ENCODE data around the gene PCDH10.

The PCDH10 gene

DNA sequence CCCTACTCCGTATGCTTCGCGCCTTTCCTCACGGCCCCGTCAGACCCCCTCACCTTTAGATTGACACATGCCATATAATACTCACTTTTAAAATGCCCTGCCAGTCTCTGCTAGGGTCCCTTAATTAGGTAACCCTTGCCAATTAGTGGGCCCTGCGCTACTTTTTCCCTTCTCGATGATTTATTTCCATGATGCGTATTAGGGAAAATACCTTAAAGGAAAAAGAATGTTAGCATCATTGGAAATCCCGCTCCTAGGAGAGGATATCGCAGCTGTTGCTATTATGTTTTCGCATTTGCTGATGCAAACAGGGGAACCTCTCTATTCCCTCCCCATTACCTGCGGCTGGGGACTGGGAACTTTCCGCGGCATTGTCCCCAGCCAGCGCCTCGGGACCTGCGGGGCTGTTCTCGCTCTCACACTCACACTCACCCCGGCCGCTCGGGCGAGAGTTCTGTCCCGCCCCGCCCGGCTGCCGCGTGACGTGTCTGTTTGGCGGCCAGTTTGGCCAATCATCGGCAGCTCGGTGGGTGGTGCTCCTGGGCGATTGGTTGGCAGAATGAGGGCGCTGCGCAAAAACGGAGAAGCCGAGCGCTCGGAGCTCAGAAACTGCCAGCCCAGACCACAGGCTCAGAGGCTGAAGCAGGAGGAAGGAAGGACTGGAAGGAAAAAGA is at the start of gene PCDH10:
TSS of gene PCDH10 (plus strand) at position 605 of the 674 bp plus-strand sequence. CDS start 847 bp downstream, outside the sequence.
- no peaks in the 10 kb centered on the region for H3K27me3 ChIP-seq (ENCODE audit: low read depth, low read length)
- H3K4me3 ChIP-seq (ENCODE audit: low read length), result no peak within 1 kb of the TSS
- H3K9me3 ChIP-seq (ENCODE audit: insufficient read depth, low read length), result peaks cover 32% of the 10 kb centered on the region; the same call in 1 of the 2 replicates
- no peaks in the 10 kb centered on the region for H3K4me1 ChIP-seq (ENCODE audit: low read length)
- no peak within 1 kb of the TSS for H3K4me2 ChIP-seq (ENCODE audit: low read length)
- H3K79me2 ChIP-seq (ENCODE audit: low read length), result no peaks in the 10 kb centered on the region
- no peak within 1 kb of the TSS for H3K9ac ChIP-seq (ENCODE audit: low read length)
- no peaks in the 10 kb centered on the region for H4K20me1 ChIP-seq (ENCODE audit: insufficient read depth, low read length)
- no peaks in the 10 kb centered on the region for H3K36me3 ChIP-seq (replicated peaks; ENCODE audit: low read depth, low read length)
- no peak within 1 kb of the TSS for H2AFZ ChIP-seq (ENCODE audit: low read depth, low read length)
- H3K27ac ChIP-seq (ENCODE audit: low read length), result no peak within 1 kb of the TSS
- TF ChIP-seq CTCF (IDR thresholded peaks at IDR 0.05; ENCODE audit: low read depth, low read length), result no peak
- no peak for TF ChIP-seq EZH2phosphoT487 (IDR thresholded peaks at IDR 0.05; ENCODE audit: low read depth)

- Histone ChIP-seq H3K4me2 (ENCODE audit: low read length) (no peak overlapping the region), H3K27me3 (ENCODE audit: low read depth, low read length) (no peaks in the 10 kb centered on the region), H2AFZ (ENCODE audit: low read depth, low read length) (no peak overlapping the region), H3K9ac (ENCODE audit: low read length) (no peak overlapping the region), H3K79me2 (ENCODE audit: low read length) (no peaks in the 10 kb centered on the region), H4K20me1 (ENCODE audit: insufficient read depth, low read length) (no peaks in the 10 kb centered on the region), H3K4me1 (ENCODE audit: low read length) (no peaks in the 10 kb centered on the region), H3K27ac (ENCODE audit: low read length) (no peak overlapping the region), H3K9me3 (ENCODE audit: insufficient read depth, low read length) (no peaks in the 10 kb centered on the region), H3K36me3 (replicated peaks; ENCODE audit: low read depth, low read length) (no peaks in the 10 kb centered on the region), H3K4me3 (ENCODE audit: low read length) (no peak overlapping the region)
- no peak for TF ChIP-seq CTCF (IDR thresholded peaks at IDR 0.05; ENCODE audit: low read depth, low read length)
- TF ChIP-seq EZH2phosphoT487 (IDR thresholded peaks at IDR 0.05; ENCODE audit: low read depth), result no peak
Observed at GRCh38 chr4:133102043-133102442, 47.1 kb upstream of the PCDH10 start.

GRCh38 chr4:133102612-133103409 is 46.3 kb upstream of the PCDH10 start:
- H3K27ac ChIP-seq (ENCODE audit: low read length), result no peak overlapping the region
- no peaks in the 10 kb centered on the region for H3K4me1 ChIP-seq (ENCODE audit: low read length)
- no peak overlapping the region for H3K4me2 ChIP-seq (ENCODE audit: low read length)
- H3K36me3 ChIP-seq (replicated peaks; ENCODE audit: low read depth, low read length), result no peaks in the 10 kb centered on the region
- H3K27me3 ChIP-seq (ENCODE audit: low read depth, low read length), result no peaks in the 10 kb centered on the region
- 0 out of 2 replicates have a peak overlapping the region, but pooled peaks have one; percentile 24 for H2AFZ ChIP-seq (ENCODE audit: low read depth, low read length)
- H4K20me1 ChIP-seq (ENCODE audit: insufficient read depth, low read length), result no peaks in the 10 kb centered on the region
- TF ChIP-seq EZH2phosphoT487 (IDR thresholded peaks at IDR 0.05; ENCODE audit: low read depth) (no peak), CTCF (IDR thresholded peaks at IDR 0.05; ENCODE audit: low read depth, low read length) (no peak)
- no peaks in the 10 kb centered on the region for H3K9me3 ChIP-seq (ENCODE audit: insufficient read depth, low read length)
- H3K4me3 ChIP-seq (ENCODE audit: low read length), result no peak overlapping the region
- H3K9ac ChIP-seq (ENCODE audit: low read length), result no peak overlapping the region
- H3K79me2 ChIP-seq (ENCODE audit: low read length), result no peaks in the 10 kb centered on the region

GRCh38 chr4:133112641-133113040 is 36.5 kb upstream of the PCDH10 start:
- H3K9me3 ChIP-seq (ENCODE audit: insufficient read depth, low read length), result no peaks in the 10 kb centered on the region
- TF ChIP-seq CTCF (IDR thresholded peaks at IDR 0.05; ENCODE audit: low read depth, low read length), result no peak
- no peak for TF ChIP-seq EZH2phosphoT487 (IDR thresholded peaks at IDR 0.05; ENCODE audit: low read depth)
- H2AFZ ChIP-seq (ENCODE audit: low read depth, low read length), result no peak overlapping the region
- no peak overlapping the region for H3K27ac ChIP-seq (ENCODE audit: low read length)
- no peaks in the 10 kb centered on the region for H3K79me2 ChIP-seq (ENCODE audit: low read length)
- no peaks in the 10 kb centered on the region for H4K20me1 ChIP-seq (ENCODE audit: insufficient read depth, low read length)
- no peaks in the 10 kb centered on the region for H3K36me3 ChIP-seq (replicated peaks; ENCODE audit: low read depth, low read length)
- H3K4me3 ChIP-seq (ENCODE audit: low read length), result no peak overlapping the region
- H3K4me2 ChIP-seq (ENCODE audit: low read length), result no peak overlapping the region
- no peaks in the 10 kb centered on the region for H3K4me1 ChIP-seq (ENCODE audit: low read length)
- H3K9ac ChIP-seq (ENCODE audit: low read length), result no peak overlapping the region
- H3K27me3 ChIP-seq (ENCODE audit: low read depth, low read length), result no peaks in the 10 kb centered on the region

Measured in OCI-LY3 (cell line).